ENCODE data around the gene CLIC5.

Gene CLIC5

GRCh38 chr6:45892196-45892595 is 123.5 kb downstream of the CLIC5 start:
- TF ChIP-seq CTCF (IDR thresholded peaks at IDR 0.05; ENCODE audit: low read depth, low read length) = no peak
- in situ Hi-C loops (cut with HindIII; ENCODE audit: low sequenced_read_pairs) = no loop called here
- DNase-seq (ENCODE audit: low read depth, low spot score) = no peak

GRCh38 chr6:45886776-45887175 is 128.9 kb downstream of the CLIC5 start:
- in situ Hi-C loops (cut with HindIII; ENCODE audit: low sequenced_read_pairs) = no loop called here
- no peak overlapping the region for H3K4me3 ChIP-seq (ENCODE audit: low read depth, low read length)
- DNase-seq (ENCODE audit: low read depth, low spot score) = no peak
- no peak for TF ChIP-seq CTCF (IDR thresholded peaks at IDR 0.05; ENCODE audit: low read depth, low read length)

More at GRCh38 chr6:45892196-45892595, 123.5 kb downstream of the CLIC5 start:
- H3K4me3 ChIP-seq (ENCODE audit: low read depth, low read length) = no peak overlapping the region

DNA sequence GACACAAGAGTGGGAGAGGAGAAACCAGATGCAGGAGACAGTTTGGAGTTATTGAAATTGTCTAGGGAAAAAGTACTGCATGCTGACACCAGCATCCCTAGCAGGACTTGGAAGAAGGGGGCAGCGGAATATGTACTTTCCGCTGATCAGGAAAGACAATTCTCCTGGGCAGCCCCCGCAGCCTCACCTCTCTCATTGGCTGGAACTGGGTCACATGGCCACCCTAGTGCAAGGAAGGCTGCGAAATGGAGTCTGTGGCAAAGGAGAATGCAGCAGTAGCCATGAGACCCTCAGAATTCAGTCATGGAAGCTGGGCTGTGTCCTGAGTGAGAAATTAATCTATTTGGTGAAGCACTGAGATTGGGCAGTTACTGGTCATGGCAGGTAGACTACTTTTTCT is 131.3 kb downstream of the CLIC5 start:
- no peak for DNase-seq (ENCODE audit: low read depth, low spot score)
- no peak overlapping the region for H3K4me3 ChIP-seq (ENCODE audit: low read depth, low read length)
- no peak for TF ChIP-seq CTCF (IDR thresholded peaks at IDR 0.05; ENCODE audit: low read depth, low read length)
- in situ Hi-C loops (cut with HindIII; ENCODE audit: low sequenced_read_pairs) = no loop called here

DNA sequence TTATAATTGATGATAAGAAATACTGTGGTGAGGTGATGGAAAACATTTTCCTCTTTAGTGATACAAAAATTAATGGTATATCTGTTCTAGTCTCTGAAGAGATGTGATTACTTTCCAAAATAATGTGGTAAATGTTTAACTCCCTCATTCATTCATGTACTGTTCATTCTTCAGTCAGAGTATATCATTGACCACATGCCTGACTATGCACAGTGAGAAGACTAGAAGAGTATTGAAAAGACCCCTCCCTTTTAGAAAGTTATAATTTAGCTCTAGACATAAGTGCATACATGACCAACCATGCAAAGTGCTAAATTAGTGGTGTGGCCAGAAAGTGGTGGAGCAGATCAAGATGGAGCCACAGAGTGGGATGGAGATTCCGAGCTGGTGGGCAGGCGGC is 133.0 kb downstream of the CLIC5 start:
- H3K4me3 ChIP-seq (ENCODE audit: low read depth, low read length) = no peak overlapping the region
- in situ Hi-C loops (cut with HindIII; ENCODE audit: low sequenced_read_pairs) = no loop called here
- no peak for TF ChIP-seq CTCF (IDR thresholded peaks at IDR 0.05; ENCODE audit: low read depth, low read length)
- no peak for DNase-seq (ENCODE audit: low read depth, low spot score)

DNA sequence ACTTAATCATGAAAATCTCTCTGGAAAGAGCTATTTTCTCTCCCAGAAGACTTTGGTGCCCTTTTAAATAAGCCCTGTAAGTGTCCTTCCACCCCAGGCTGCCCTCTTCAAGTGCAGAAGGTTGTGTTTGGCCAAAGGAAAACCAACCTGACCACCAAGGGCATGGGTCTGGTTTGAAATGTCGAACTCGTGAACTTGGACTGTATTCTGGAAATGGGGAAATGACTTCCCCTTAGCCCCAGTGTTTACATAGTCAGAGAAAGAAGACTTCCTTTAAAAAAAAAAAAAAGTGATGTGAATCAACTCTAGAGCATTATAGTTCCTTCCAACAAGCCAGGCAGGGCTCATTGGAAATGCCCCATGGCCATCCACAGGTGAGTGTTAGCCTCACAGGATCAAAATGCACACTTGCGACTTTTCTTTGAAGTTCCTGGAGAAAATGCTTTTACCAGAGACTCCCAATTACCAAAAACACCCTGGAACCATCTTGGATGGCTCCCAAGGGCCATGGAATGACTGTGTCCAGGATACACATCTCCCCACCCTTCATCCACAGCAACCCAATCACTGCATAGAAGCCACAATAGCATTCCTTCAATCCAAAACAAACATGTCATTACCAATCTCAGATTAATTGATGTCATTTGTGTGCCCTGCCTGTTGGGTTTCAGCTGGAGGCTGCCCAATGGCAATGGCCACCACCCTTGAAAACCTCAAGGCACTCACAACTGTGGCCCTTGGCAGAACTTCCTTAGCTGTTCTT is 133.8 kb downstream of the CLIC5 start:
- in situ Hi-C loops (cut with HindIII; ENCODE audit: low sequenced_read_pairs) = no loop called here

DNA sequence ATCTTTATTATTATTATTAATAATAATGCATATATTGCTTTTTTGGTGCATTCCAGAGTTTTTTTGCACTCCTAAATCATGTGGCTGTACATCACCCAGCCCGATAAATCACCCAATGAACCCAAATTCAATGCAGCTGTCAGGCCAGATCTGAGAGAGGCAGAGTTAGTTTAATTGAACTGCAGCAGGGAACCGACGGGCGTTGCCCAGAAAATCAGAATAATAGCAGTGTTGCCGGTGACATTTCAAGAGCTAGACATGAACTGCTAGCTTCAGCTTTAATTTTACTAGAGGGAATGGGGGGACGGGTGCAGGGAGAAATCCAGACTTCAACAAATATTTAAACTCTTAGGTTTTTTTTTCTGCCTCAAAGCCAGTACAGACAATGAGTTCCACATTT is 135.0 kb downstream of the CLIC5 start:
- in situ Hi-C loops (cut with HindIII; ENCODE audit: low sequenced_read_pairs) = no loop called here
- DNase-seq (ENCODE audit: low read depth, low spot score) = no peak
- H3K4me3 ChIP-seq (ENCODE audit: low read depth, low read length) = no peak overlapping the region
- TF ChIP-seq CTCF (IDR thresholded peaks at IDR 0.05; ENCODE audit: low read depth, low read length) = no peak

More for the DNA sequence above, 133.8 kb downstream of the CLIC5 start:
- TF ChIP-seq CTCF (IDR thresholded peaks at IDR 0.05; ENCODE audit: low read depth, low read length) = no peak
- H3K4me3 ChIP-seq (ENCODE audit: low read depth, low read length) = no peak overlapping the region
- DNase-seq (ENCODE audit: low read depth, low spot score) = no peak

Measured in astrocyte of the spinal cord (primary cell).